HG03060 (cell line): ENCODE results near the gene UGGT2.
"Not testable (repeated sequence)": the region's sequence is repeated elsewhere in the genome, so short reads cannot be mapped to it uniquely, and the experiment has no call there.

Experiments
- ATAC-seq: cut with Tn5 transposase; IDR thresholded peaks from one replicate; pipeline ENCODE4 v1.9.1; 2021; ENCODE audit warnings: low read depth, moderate number of reproducible peaks; ENCODE audit not compliant: unreplicated experiment

The UGGT2 gene

GRCh38 chr13:95763601-95764000 lies 289.6 kb downstream of the UGGT2 start:
- no peak for ATAC-seq

DNA sequence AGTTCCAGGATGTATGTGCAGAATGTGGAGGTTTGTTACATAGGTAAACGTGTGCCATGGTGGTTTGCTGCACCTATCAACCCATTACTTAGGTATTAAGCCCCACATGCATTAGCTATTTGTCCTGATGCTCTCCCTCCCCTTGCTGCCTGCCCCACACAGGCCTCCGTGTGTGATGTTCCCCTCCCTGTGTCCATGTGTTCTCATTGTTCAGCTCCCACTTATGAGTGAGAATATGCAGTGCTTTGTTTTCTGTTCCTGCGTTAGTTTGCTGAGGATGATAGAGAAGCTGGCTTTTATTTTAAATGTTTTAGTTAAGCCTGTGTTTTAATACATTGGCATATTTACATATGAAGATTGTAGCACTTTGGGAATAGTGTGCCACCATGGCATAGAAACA lies 290.6 kb downstream of the UGGT2 start:
- not testable (repeated sequence) for ATAC-seq

DNA sequence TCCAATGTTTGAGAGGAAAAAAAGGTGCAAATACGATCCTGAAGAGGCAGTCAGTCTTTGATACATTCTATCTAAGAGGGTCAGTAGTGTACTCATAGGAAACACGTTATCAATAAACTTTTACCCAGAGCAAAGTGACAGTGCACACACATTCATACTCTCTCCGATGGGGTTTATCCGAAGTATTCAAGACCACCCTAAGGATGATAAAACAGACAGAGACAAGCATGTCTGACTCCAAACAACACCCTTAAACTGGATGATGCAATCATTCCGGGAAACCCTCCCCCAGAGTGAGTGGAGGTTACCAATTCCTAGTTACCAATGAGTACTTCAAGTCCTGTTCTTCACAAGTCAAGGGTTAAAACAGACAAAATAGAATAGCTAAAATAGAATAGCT lies 297.1 kb downstream of the UGGT2 start:
- no peak for ATAC-seq

DNA sequence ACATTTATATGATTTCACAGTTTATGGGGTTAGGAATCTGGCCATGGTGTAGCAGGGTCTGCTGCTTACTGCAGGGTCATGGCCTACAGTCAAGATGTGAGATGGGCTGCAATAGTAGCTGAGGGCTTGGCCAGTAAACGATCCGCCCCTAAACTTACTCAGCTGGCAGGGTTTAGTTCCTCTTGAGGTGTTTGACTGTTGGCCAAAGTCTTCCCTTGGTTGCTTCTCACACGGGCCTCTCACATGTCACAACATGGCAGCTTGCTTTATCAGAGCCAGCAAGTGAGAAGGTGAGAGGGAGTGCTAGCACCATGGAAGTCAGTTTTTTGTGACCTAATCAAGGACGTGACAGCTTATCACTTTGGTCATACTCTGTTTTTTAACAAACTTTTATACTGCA lies 299.1 kb downstream of the UGGT2 start:
- ATAC-seq, result no peak

GRCh38 chr13:95752677-95753076 lies 300.5 kb downstream of the UGGT2 start:
- ATAC-seq, result no peak
